IPS-18a (cell line): Measurements from ENCODE around the gene ZBED4.
"Not testable (repeated sequence)": the region's sequence is repeated elsewhere in the genome, so short reads cannot be mapped to it uniquely, and the experiment has no call there.

ENCODE experiments used
- H3K27ac ChIP-seq: one replicate; pipeline ENCODE4 v1.5.1; 2013; ENCODE audit warnings: low read length
- H3K27me3 ChIP-seq: one replicate; pipeline ENCODE4 v1.6.1; 2013; ENCODE audit warnings: mild to moderate bottlenecking, low read length; ENCODE audit not compliant: control insufficient read depth, insufficient read depth
- H3K36me3 ChIP-seq: one replicate; pipeline ENCODE4 v1.6.1; 2013; ENCODE audit warnings: low read depth, low read length; ENCODE audit not compliant: control insufficient read depth
- H3K4me1 ChIP-seq: one replicate; pipeline ENCODE4 v1.6.1; 2013; ENCODE audit warnings: low read depth, low read length; ENCODE audit not compliant: control insufficient read depth
- H3K4me3 ChIP-seq: one replicate; pipeline ENCODE4 v1.5.1; 2013; ENCODE audit warnings: low read length
- H3K9ac ChIP-seq: one replicate; pipeline ENCODE4 v1.6.1; 2013; ENCODE audit warnings: mild to moderate bottlenecking, low read length, moderate library complexity
- H3K9me3 ChIP-seq: one replicate; pipeline ENCODE4 v1.6.1; 2013; ENCODE audit warnings: low read depth, low read length; ENCODE audit not compliant: control insufficient read depth

ZBED4 gene

DNA sequence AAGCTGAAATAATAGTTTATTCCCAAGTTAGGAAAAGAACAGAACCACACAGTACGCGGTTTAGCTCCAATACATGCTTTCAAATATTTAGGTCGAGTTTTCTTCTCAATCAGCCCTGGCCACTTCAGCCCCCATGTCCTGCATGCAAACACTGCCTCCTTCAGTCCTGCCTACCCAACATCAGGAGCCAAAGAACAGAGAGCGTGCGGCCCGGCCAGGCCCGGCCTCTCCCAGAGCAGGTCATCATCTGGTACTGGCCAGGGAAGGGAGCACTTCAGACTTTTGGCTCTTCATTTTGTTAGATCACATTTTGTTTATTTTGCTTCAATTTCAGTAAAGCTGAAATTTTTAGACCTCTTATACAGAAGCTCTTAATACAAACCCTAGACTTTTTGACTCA is 32.7 kb upstream of the ZBED4 start:
- Histone ChIP-seq H3K36me3 (peaks cover 63% of the 10 kb centered on the region), H3K27me3 (no peaks in the 10 kb centered on the region), H3K9ac (no peak overlapping the region), H3K4me1 (no peaks in the 10 kb centered on the region), H3K4me3 (no peak overlapping the region), H3K27ac (no peak overlapping the region), H3K9me3 (no peaks in the 10 kb centered on the region)

DNA sequence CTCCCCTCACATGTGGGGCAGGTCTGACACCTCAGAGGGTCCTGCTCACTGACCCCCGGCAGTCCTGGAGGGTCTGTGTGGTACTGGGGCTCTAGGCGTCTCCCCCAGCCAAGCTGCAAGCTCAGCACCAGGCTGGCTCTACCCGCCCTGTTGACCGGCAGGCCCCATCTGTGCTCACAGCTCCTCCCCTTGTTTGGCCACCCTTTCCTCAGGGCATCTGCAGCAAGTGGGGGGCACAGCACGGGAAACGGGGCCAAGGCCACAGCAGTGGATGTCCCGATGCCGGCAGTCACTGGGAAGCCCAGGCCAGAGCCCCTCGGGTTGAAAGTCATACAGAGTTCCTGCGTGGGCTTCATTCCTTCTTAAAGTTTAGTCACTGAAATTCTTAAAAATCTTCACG is 31.9 kb upstream of the ZBED4 start:
- H3K27me3 ChIP-seq, H3K4me1 ChIP-seq, H3K9me3 ChIP-seq, H3K9ac ChIP-seq, H3K27ac ChIP-seq, H3K4me3 ChIP-seq: not testable (repeated sequence)
- H3K36me3 ChIP-seq, result peaks cover 58% of the 10 kb centered on the region

DNA sequence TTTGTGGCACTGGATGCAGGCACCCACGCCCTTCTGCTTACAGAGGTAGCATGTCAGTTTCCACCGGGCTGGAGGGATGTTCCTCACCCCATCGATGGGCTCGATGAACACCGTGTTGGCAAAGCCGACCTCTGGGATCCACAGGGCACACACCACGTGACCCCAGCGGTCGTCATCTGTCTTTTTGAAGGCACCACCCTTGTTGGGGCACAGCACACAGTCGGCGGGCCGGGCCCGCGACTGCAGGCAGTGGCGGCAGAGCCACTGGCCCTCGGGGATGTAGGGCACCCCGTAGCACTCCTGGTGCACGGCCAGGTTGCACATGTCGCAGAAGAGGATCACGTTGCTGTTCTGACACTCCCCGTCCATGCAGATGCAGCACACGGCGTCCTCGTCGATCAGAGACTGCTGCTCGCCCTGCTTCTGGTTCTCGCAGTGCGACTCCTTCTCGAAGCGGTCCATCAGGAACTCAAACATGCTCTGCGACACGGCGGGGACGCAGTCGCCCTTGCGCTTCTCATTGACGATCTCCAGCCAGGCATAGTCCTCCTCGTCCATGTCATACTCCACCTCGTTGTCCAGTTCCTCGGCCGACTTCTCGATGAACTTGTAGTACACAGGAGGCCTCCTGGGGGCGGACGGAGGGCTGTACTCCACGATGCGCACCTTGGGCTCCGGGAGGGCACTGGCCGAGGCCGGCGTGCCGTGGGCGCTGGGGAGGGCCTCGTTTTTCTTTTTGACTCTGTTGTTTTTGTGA is 30.2 kb upstream of the ZBED4 start:
- no peak overlapping the region for H3K9ac ChIP-seq
- no peaks in the 10 kb centered on the region for H3K4me1 ChIP-seq
- H3K27ac ChIP-seq, result no peak overlapping the region
- no peak overlapping the region for H3K4me3 ChIP-seq
- no peaks in the 10 kb centered on the region for H3K27me3 ChIP-seq
- peaks cover 45% of the 10 kb centered on the region for H3K36me3 ChIP-seq
- no peaks in the 10 kb centered on the region for H3K9me3 ChIP-seq

DNA sequence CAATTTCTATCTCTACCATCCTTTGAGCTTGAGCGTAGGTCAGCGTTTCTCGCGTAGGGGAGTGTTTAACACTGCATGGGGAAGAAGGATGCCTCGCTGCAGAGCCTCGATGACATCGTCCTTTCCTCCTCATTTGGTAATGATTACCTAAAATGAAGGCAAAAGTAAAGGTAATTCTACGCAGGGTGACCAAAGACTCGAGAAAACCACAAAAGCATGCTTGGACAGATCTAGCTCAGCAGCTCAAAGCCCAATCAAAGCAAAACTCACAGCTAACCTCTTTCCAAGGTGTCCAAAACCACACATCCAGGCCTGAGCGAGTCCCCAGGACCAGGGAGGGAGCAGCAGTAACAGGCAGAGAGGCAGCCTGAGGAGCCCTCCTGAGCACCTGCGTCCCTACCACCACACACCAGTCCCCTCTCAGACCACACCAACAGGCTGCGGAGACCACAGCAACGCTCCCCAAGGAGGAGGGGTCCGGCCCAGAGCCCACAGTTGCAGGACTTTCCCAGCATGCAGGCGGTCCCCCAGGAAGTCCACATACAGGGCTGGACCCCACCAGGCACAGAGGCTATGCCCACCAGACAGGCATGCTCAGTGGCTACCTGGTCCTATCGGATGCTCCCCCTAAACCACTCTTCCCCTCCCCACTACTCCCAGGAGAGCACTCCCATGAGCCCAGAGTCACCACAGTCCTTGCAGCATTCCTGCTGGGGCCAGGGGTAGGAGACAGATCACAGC is 29.3 kb upstream of the ZBED4 start:
- H3K9me3 ChIP-seq, result no peaks in the 10 kb centered on the region
- H3K27ac ChIP-seq, result no peak overlapping the region
- no peak overlapping the region for H3K9ac ChIP-seq
- no peaks in the 10 kb centered on the region for H3K4me1 ChIP-seq
- no peaks in the 10 kb centered on the region for H3K27me3 ChIP-seq
- H3K4me3 ChIP-seq, result no peak overlapping the region
- H3K36me3 ChIP-seq, result peaks cover 40% of the 10 kb centered on the region

DNA sequence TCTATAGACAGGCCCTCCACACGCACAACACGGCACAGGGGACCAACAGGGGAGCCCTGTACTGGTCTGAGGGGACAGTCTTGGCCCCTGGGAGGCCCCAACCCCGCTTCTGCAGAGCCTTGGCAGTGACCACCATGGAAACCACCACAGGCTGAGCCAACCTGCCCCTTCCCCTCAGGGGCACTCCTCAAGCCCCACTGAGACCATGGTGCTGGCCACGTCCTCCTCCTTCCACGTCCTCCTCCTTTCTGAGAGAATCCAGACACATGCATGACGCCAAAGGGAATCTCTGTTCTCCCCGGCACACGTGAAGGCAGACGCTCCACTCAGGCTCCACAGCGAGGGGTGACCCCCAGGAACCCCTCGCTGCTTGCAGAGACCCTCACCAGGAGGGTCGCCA is 28.7 kb upstream of the ZBED4 start:
- Histone ChIP-seq H3K27ac (no peak overlapping the region), H3K36me3 (peaks cover 40% of the 10 kb centered on the region), H3K4me1 (no peaks in the 10 kb centered on the region), H3K27me3 (no peaks in the 10 kb centered on the region), H3K9ac (no peak overlapping the region), H3K9me3 (no peaks in the 10 kb centered on the region), H3K4me3 (no peak overlapping the region)

DNA sequence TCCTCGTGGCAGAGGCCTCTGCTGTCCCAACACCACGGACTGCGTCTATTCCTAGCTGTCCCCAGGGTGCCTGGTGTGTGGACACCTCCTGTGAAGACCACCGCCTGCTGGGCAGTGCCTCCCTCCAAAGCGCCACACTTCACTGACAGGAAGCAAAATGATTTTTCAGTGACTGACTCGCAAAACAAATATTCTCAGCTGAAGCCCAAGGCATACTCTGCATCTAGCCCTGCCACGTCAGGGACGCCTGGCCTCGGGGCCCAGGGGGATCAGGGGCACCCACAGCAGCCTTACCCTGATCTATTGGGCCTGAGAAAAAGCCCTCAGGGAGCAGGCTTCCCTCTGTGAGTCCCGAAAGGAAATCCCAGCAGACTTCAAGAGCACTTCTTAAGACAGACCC is 28.2 kb upstream of the ZBED4 start:
- Histone ChIP-seq H3K4me3 (peak overlapping the region; percentile 72), H3K27me3 (no peaks in the 10 kb centered on the region), H3K36me3 (peaks cover 37% of the 10 kb centered on the region), H3K9ac (no peak overlapping the region), H3K9me3 (no peaks in the 10 kb centered on the region), H3K4me1 (no peaks in the 10 kb centered on the region), H3K27ac (no peak overlapping the region)

DNA sequence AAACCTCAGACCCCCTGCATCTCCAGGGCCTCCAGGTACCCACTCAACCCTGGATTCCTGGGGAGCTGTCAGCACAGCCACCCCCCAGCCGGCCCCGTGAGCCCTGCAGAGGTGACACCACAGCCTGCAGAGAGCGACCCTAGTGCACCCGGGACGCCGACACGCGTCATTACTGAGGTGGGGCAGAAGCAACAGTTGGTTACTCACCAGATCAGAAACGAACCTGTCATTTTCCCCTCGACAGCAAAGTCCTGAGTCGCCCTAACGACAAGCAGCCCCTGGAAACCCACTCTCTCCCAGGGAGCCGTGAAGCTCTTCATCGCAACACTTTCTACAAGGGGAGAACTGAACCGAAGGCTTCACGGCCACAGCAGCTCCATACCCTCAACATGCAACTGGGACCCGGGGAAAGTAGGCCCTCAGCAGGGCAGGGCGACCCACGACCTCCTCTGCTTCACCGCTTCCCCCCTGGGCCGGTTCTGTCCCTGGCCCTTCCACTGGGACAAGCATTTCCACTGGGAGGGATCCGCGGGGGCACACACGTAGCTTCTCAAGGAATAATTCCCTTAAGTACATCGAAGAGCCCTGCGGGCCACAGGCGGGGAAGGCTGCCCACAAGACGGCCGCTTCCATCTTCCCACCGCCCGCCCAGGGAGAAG is 27.6 kb upstream of the ZBED4 start:
- H3K4me3 ChIP-seq, result peak overlapping the region; percentile 72
- H3K27me3 ChIP-seq, result no peaks in the 10 kb centered on the region
- H3K9ac ChIP-seq, result peak overlapping the region; percentile 78
- no peaks in the 10 kb centered on the region for H3K9me3 ChIP-seq
- peaks cover 31% of the 10 kb centered on the region for H3K36me3 ChIP-seq
- H3K4me1 ChIP-seq, result no peaks in the 10 kb centered on the region
- no peak overlapping the region for H3K27ac ChIP-seq

DNA sequence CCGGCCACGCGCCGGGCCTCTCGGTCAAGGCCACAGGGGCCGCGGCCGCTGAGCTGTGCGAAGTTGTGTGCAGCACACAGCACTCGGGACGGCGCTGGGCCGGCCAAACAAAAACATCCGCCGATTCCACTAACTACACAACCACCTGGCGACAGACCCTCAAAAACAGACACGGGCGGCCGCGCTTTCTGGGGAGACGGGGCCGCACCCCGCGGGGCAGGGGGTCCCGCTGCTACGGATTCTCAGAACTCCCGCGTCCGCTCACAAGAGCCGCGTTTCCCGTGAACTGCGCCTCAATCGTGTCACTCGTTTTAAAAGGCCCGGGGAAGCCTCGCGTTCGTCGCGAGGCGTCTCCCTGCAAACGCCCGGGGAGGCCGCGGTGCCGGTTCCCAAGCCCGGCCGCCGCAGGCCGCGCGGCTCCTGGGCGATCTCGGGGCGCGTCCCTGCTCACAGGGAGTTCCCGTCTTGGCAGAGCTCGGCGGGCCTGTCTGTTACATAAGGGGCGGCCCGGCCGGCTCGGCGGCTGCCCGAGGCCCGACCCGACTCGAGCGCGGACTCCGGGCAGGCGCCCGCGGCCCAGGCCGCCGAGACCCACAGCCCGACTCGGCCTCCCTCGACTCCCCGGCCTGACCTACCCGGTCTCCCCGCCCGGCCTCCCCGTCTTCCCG is 26.9 kb upstream of the ZBED4 start:
- Histone ChIP-seq H3K4me1 (no peaks in the 10 kb centered on the region), H3K4me3 (peak overlapping the region; percentile 72), H3K9ac (peak overlapping the region; percentile 78), H3K9me3 (no peaks in the 10 kb centered on the region), H3K27ac (no peak overlapping the region), H3K27me3 (no peaks in the 10 kb centered on the region), H3K36me3 (peaks cover 27% of the 10 kb centered on the region)

DNA sequence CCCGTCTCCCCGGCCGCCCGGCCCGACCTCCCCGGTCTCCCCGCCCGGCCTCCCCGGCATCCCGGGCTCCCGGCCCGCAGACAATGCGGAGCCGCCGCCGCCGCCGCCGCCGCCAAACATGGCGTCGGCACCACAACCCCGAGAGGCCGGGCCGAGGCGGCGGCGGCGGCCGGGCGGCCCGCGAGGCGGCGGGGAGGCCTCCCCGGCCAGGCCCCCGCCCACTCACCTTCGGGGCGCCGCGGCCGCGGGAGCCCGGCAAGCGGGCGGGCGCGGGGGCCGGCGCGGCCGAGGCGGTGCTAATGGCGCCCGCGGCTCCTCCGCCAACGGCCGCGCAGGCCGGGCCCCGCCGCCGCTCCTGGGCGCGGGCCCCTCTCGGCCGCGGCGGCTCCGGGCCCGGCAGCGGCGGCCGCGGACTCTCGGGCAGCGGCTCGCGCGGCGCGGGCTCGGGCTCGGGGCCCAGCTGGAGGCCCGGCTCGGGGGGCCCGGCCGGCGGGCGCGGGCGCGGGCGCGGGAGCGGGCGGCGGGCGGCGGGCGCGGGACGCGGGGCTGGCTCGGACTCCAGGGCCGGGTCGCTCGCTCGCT is 26.3 kb upstream of the ZBED4 start:
- peaks cover 24% of the 10 kb centered on the region for H3K36me3 ChIP-seq
- no peak overlapping the region for H3K27ac ChIP-seq
- H3K4me3 ChIP-seq, result peak overlapping the region; percentile 72
- H3K27me3 ChIP-seq, result no peaks in the 10 kb centered on the region
- H3K9me3 ChIP-seq, result no peaks in the 10 kb centered on the region
- H3K9ac ChIP-seq, result peak overlapping the region; percentile 78
- H3K4me1 ChIP-seq, result no peaks in the 10 kb centered on the region

DNA sequence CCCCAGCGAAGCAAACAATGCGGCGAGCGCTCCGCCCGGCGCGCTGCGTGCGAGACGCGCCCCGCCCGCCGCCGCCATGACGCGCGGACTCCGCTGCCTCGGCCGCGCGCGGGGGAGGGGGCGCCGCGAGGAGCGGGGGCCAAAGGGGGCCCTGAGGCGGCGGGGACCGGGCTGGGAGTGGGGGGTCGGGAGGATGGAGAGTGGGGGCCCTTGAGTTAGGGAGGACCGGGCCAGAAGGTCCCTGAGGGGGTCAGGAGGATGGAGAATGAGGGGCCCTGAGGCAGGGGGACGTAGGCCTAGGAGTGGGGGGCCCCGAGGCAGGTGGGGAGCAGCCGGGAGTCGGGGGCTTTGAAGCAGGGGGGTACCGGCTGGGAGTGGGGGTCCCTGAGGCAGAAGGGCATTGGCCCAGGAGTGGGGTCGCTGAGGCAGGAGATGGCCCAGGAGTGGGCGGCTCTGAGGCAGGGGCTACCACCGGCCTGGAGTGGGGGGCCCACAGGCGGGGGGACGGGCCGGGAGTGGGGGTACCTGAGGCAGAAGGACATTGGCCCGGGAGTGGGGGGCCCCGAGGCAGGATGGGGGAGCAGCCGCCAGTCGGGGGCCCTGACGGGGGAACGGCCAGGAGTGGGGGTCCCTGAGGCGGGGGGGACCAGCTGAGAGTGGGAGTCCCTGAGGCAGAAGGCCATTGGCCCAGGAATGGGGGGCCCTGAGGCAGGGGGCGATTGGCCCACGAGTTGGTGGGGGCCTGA is 25.6 kb upstream of the ZBED4 start, which contains the start of gene BRD1:
Gene BRD1 (minus strand): TSS at position 21 of the 746 bp plus-strand sequence. CDS start 3,556 bp downstream, outside the sequence.
- Histone ChIP-seq H3K9ac (peak within 1 kb of the TSS; percentile 78), H3K27me3 (no peaks in the 10 kb centered on the region), H3K4me1 (no peaks in the 10 kb centered on the region), H3K36me3 (peaks cover 18% of the 10 kb centered on the region), H3K9me3 (no peaks in the 10 kb centered on the region), H3K27ac (no peak within 1 kb of the TSS), H3K4me3 (peak within 1 kb of the TSS; percentile 72)
